ENCODE measurements around the gene ZNF470. TPM values are rescaled to one million over a fixed set of nuclear protein-coding genes. Genes with fewer than 3 reads are reported as not detected.
A peak's percentile ranks its signal among the peaks of the same experiment; 100 is the strongest.

The ZNF470 gene
- 3.4 and 4.4 TPM in 2 replicates for total RNA-seq
- long read RNA-seq, partial matches to known transcripts, result 1 of 5 reads
- long read RNA-seq, other reads (novel, unspliced or antisense), result 4 of 5 reads

- H3K27ac Mint-ChIP-seq (ENCODE audit: unreplicated experiment), result peak within 1 kb of the TSS; percentile 85
- peaks cover 47% of the 10 kb centered on the region for H3K9me3 Mint-ChIP-seq (ENCODE audit: unreplicated experiment)
- peak; percentile 96 for DNase-seq (ENCODE audit: extremely low spot score, unreplicated experiment)
- H3K27me3 Mint-ChIP-seq (ENCODE audit: unreplicated experiment), result no peaks in the 10 kb centered on the region
- peaks cover 50% of the 10 kb centered on the region for H3K36me3 Mint-ChIP-seq (ENCODE audit: unreplicated experiment)
- H3K4me1 Mint-ChIP-seq (ENCODE audit: unreplicated experiment), result peaks cover 11% of the 10 kb centered on the region
- peak within 1 kb of the TSS; percentile 98 for H3K4me3 Mint-ChIP-seq (ENCODE audit: unreplicated experiment)
- TF ChIP-seq CTCF (IDR thresholded peaks at IDR 0.05), result no peak
Measured at GRCh38 chr19:56567274-56568120, at the start of gene ZNF470. Gene ZNF470 (plus strand): TSS chr19:56567468. CDS start chr19:56570312, 2,844 bp downstream.

- peaks cover 2% of the 10 kb centered on the region for H3K36me3 Mint-ChIP-seq (ENCODE audit: unreplicated experiment)
- no peak overlapping the region for H3K4me3 Mint-ChIP-seq (ENCODE audit: unreplicated experiment)
- H3K4me1 Mint-ChIP-seq (ENCODE audit: unreplicated experiment), result no peaks in the 10 kb centered on the region
- H3K27me3 Mint-ChIP-seq (ENCODE audit: unreplicated experiment), result no peaks in the 10 kb centered on the region
- no peak overlapping the region for H3K27ac Mint-ChIP-seq (ENCODE audit: unreplicated experiment)
- peaks cover 63% of the 10 kb centered on the region for H3K9me3 Mint-ChIP-seq (ENCODE audit: unreplicated experiment)
- DNase-seq (ENCODE audit: extremely low spot score, unreplicated experiment), result no peak
- no peak for TF ChIP-seq CTCF (IDR thresholded peaks at IDR 0.05)
Measured at GRCh38 chr19:56525214-56525860, 41.9 kb upstream of the ZNF470 start.

GRCh38 chr19:56537442-56537841 is 29.8 kb upstream of the ZNF470 start:
- H3K9me3 Mint-ChIP-seq (ENCODE audit: unreplicated experiment), result peaks cover 40% of the 10 kb centered on the region
- peak overlapping the region; percentile 87 for H3K4me3 Mint-ChIP-seq (ENCODE audit: unreplicated experiment)
- peaks cover 25% of the 10 kb centered on the region for H3K36me3 Mint-ChIP-seq (ENCODE audit: unreplicated experiment)
- no peaks in the 10 kb centered on the region for H3K27me3 Mint-ChIP-seq (ENCODE audit: unreplicated experiment)
- H3K4me1 Mint-ChIP-seq (ENCODE audit: unreplicated experiment), result peaks cover 19% of the 10 kb centered on the region
- no peak for TF ChIP-seq CTCF (IDR thresholded peaks at IDR 0.05)
- DNase-seq (ENCODE audit: extremely low spot score, unreplicated experiment), result no peak
- H3K27ac Mint-ChIP-seq (ENCODE audit: unreplicated experiment), result peak overlapping the region; percentile 96

GRCh38 chr19:56538254-56538760 is 29.0 kb upstream of the ZNF470 start:
- Mint-ChIP-seq H3K27ac (ENCODE audit: unreplicated experiment) (peak overlapping the region; percentile 96), H3K4me1 (ENCODE audit: unreplicated experiment) (peaks cover 20% of the 10 kb centered on the region), H3K27me3 (ENCODE audit: unreplicated experiment) (no peaks in the 10 kb centered on the region), H3K9me3 (ENCODE audit: unreplicated experiment) (peaks cover 38% of the 10 kb centered on the region), H3K36me3 (ENCODE audit: unreplicated experiment) (peaks cover 30% of the 10 kb centered on the region), H3K4me3 (ENCODE audit: unreplicated experiment) (peak overlapping the region; percentile 87)
- TF ChIP-seq CTCF (IDR thresholded peaks at IDR 0.05), result no peak
- peak; percentile 96 for DNase-seq (ENCODE audit: extremely low spot score, unreplicated experiment)
